ENCODE data around the gene ALK.

The ALK gene

GRCh38 chr2:29201979-29202378, 719.4 kb downstream of the ALK start:
- Histone ChIP-seq H3K4me1 (ENCODE audit: control insufficient read depth, insufficient read depth, low read length) (peaks cover 13% of the 10 kb centered on the region), H3K9ac (ENCODE audit: low read length) (no peak overlapping the region), H3K27me3 (ENCODE audit: control insufficient read depth, insufficient read depth, low read length) (peaks cover 10% of the 10 kb centered on the region; the same call in 1 of the 2 replicates), H3K27ac (ENCODE audit: low read depth, low read length) (no peak overlapping the region), H3K4me3 (ENCODE audit: low read depth, low read length) (no peak overlapping the region), H3K36me3 (ENCODE audit: control insufficient read depth, insufficient read depth, low read length) (no peaks in the 10 kb centered on the region), H3K9me3 (ENCODE audit: control insufficient read depth, insufficient read depth, low read depth, low read length) (no peaks in the 10 kb centered on the region)

- no peaks in the 10 kb centered on the region for H3K27me3 ChIP-seq (ENCODE audit: control insufficient read depth, insufficient read depth, low read length)
- no peak overlapping the region for H3K27ac ChIP-seq (ENCODE audit: low read depth, low read length)
- H3K9me3 ChIP-seq (ENCODE audit: control insufficient read depth, insufficient read depth, low read depth, low read length) = no peaks in the 10 kb centered on the region
- peaks cover 4% of the 10 kb centered on the region for H3K4me1 ChIP-seq (ENCODE audit: control insufficient read depth, insufficient read depth, low read length)
- no peak overlapping the region for H3K4me3 ChIP-seq (ENCODE audit: low read depth, low read length)
- no peaks in the 10 kb centered on the region for H3K36me3 ChIP-seq (ENCODE audit: control insufficient read depth, insufficient read depth, low read length)
- no peak overlapping the region for H3K9ac ChIP-seq (ENCODE audit: low read length)
Measured at GRCh38 chr2:29196792-29197788, 724.3 kb downstream of the ALK start.

- Histone ChIP-seq H3K4me1 (ENCODE audit: control insufficient read depth, insufficient read depth, low read length) (no peaks in the 10 kb centered on the region), H3K36me3 (ENCODE audit: control insufficient read depth, insufficient read depth, low read length) (no peaks in the 10 kb centered on the region), H3K27me3 (ENCODE audit: control insufficient read depth, insufficient read depth, low read length) (no peaks in the 10 kb centered on the region), H3K27ac (ENCODE audit: low read depth, low read length) (no peak overlapping the region), H3K9ac (ENCODE audit: low read length) (no peak overlapping the region), H3K4me3 (ENCODE audit: low read depth, low read length) (no peak overlapping the region), H3K9me3 (ENCODE audit: control insufficient read depth, insufficient read depth, low read depth, low read length) (no peaks in the 10 kb centered on the region)
Measured at GRCh38 chr2:29195796-29196195, 725.6 kb downstream of the ALK start.

- Histone ChIP-seq H3K4me3 (ENCODE audit: low read depth, low read length) (no peak overlapping the region), H3K4me1 (ENCODE audit: control insufficient read depth, insufficient read depth, low read length) (no peaks in the 10 kb centered on the region), H3K9me3 (ENCODE audit: control insufficient read depth, insufficient read depth, low read depth, low read length) (no peaks in the 10 kb centered on the region), H3K27ac (ENCODE audit: low read depth, low read length) (no peak overlapping the region), H3K36me3 (ENCODE audit: control insufficient read depth, insufficient read depth, low read length) (no peaks in the 10 kb centered on the region), H3K9ac (ENCODE audit: low read length) (no peak overlapping the region), H3K27me3 (ENCODE audit: control insufficient read depth, insufficient read depth, low read length) (no peaks in the 10 kb centered on the region)
Measured at GRCh38 chr2:29193681-29194080, 727.7 kb downstream of the ALK start.

- Histone ChIP-seq H3K9ac (ENCODE audit: low read length) (no peak overlapping the region), H3K9me3 (ENCODE audit: control insufficient read depth, insufficient read depth, low read depth, low read length) (no peaks in the 10 kb centered on the region), H3K36me3 (ENCODE audit: control insufficient read depth, insufficient read depth, low read length) (no peaks in the 10 kb centered on the region), H3K4me1 (ENCODE audit: control insufficient read depth, insufficient read depth, low read length) (no peaks in the 10 kb centered on the region), H3K27ac (ENCODE audit: low read depth, low read length) (no peak overlapping the region), H3K27me3 (ENCODE audit: control insufficient read depth, insufficient read depth, low read length) (no peaks in the 10 kb centered on the region), H3K4me3 (ENCODE audit: low read depth, low read length) (no peak overlapping the region)
Measured at GRCh38 chr2:29193111-29193510, 728.3 kb downstream of the ALK start.

- Histone ChIP-seq H3K9ac (ENCODE audit: low read length) (no peak overlapping the region), H3K36me3 (ENCODE audit: control insufficient read depth, insufficient read depth, low read length) (no peaks in the 10 kb centered on the region), H3K4me3 (ENCODE audit: low read depth, low read length) (no peak overlapping the region), H3K27ac (ENCODE audit: low read depth, low read length) (no peak overlapping the region), H3K4me1 (ENCODE audit: control insufficient read depth, insufficient read depth, low read length) (no peaks in the 10 kb centered on the region), H3K9me3 (ENCODE audit: control insufficient read depth, insufficient read depth, low read depth, low read length) (no peaks in the 10 kb centered on the region), H3K27me3 (ENCODE audit: control insufficient read depth, insufficient read depth, low read length) (no peaks in the 10 kb centered on the region)
Measured at GRCh38 chr2:29192526-29192925, 728.9 kb downstream of the ALK start.

- H3K9me3 ChIP-seq (ENCODE audit: control insufficient read depth, insufficient read depth, low read depth, low read length) = peaks cover 3% of the 10 kb centered on the region; the same call in 1 of the 2 replicates
- no peaks in the 10 kb centered on the region for H3K36me3 ChIP-seq (ENCODE audit: control insufficient read depth, insufficient read depth, low read length)
- H3K9ac ChIP-seq (ENCODE audit: low read length) = no peak overlapping the region
- no peak overlapping the region for H3K4me3 ChIP-seq (ENCODE audit: low read depth, low read length)
- no peak overlapping the region for H3K27ac ChIP-seq (ENCODE audit: low read depth, low read length)
- H3K4me1 ChIP-seq (ENCODE audit: control insufficient read depth, insufficient read depth, low read length) = no peaks in the 10 kb centered on the region
- H3K27me3 ChIP-seq (ENCODE audit: control insufficient read depth, insufficient read depth, low read length) = no peaks in the 10 kb centered on the region
Measured at GRCh38 chr2:29191817-29192216, 729.6 kb downstream of the ALK start.

- H3K4me1 ChIP-seq (ENCODE audit: control insufficient read depth, insufficient read depth, low read length) = no peaks in the 10 kb centered on the region
- H3K4me3 ChIP-seq (ENCODE audit: low read depth, low read length) = no peak overlapping the region
- no peak overlapping the region for H3K27ac ChIP-seq (ENCODE audit: low read depth, low read length)
- H3K9me3 ChIP-seq (ENCODE audit: control insufficient read depth, insufficient read depth, low read depth, low read length) = peaks cover 3% of the 10 kb centered on the region; the same call in 1 of the 2 replicates
- H3K27me3 ChIP-seq (ENCODE audit: control insufficient read depth, insufficient read depth, low read length) = no peaks in the 10 kb centered on the region
- H3K36me3 ChIP-seq (ENCODE audit: control insufficient read depth, insufficient read depth, low read length) = no peaks in the 10 kb centered on the region
- H3K9ac ChIP-seq (ENCODE audit: low read length) = no peak overlapping the region
Measured at GRCh38 chr2:29189052-29189451, 732.3 kb downstream of the ALK start.

GRCh38 chr2:29187926-29188325, 733.5 kb downstream of the ALK start:
- Histone ChIP-seq H3K36me3 (ENCODE audit: control insufficient read depth, insufficient read depth, low read length) (no peaks in the 10 kb centered on the region), H3K9me3 (ENCODE audit: control insufficient read depth, insufficient read depth, low read depth, low read length) (peaks cover 3% of the 10 kb centered on the region; the same call in 1 of the 2 replicates), H3K4me1 (ENCODE audit: control insufficient read depth, insufficient read depth, low read length) (no peaks in the 10 kb centered on the region), H3K4me3 (ENCODE audit: low read depth, low read length) (no peak overlapping the region), H3K27me3 (ENCODE audit: control insufficient read depth, insufficient read depth, low read length) (no peaks in the 10 kb centered on the region), H3K9ac (ENCODE audit: low read length) (no peak overlapping the region), H3K27ac (ENCODE audit: low read depth, low read length) (no peak overlapping the region)

GRCh38 chr2:29186817-29187216, 734.6 kb downstream of the ALK start:
- Histone ChIP-seq H3K27me3 (ENCODE audit: control insufficient read depth, insufficient read depth, low read length) (no peaks in the 10 kb centered on the region), H3K27ac (ENCODE audit: low read depth, low read length) (no peak overlapping the region), H3K4me1 (ENCODE audit: control insufficient read depth, insufficient read depth, low read length) (no peaks in the 10 kb centered on the region), H3K9me3 (ENCODE audit: control insufficient read depth, insufficient read depth, low read depth, low read length) (peaks cover 3% of the 10 kb centered on the region; the same call in 1 of the 2 replicates), H3K4me3 (ENCODE audit: low read depth, low read length) (no peak overlapping the region), H3K36me3 (ENCODE audit: control insufficient read depth, insufficient read depth, low read length) (no peaks in the 10 kb centered on the region), H3K9ac (ENCODE audit: low read length) (no peak overlapping the region)

GRCh38 chr2:29184531-29184930, 736.9 kb downstream of the ALK start:
- Histone ChIP-seq H3K9ac (ENCODE audit: low read length) (no peak overlapping the region), H3K4me1 (ENCODE audit: control insufficient read depth, insufficient read depth, low read length) (no peaks in the 10 kb centered on the region), H3K27me3 (ENCODE audit: control insufficient read depth, insufficient read depth, low read length) (no peaks in the 10 kb centered on the region), H3K27ac (ENCODE audit: low read depth, low read length) (no peak overlapping the region), H3K36me3 (ENCODE audit: control insufficient read depth, insufficient read depth, low read length) (no peaks in the 10 kb centered on the region), H3K4me3 (ENCODE audit: low read depth, low read length) (no peak overlapping the region), H3K9me3 (ENCODE audit: control insufficient read depth, insufficient read depth, low read depth, low read length) (peaks cover 3% of the 10 kb centered on the region; the same call in 1 of the 2 replicates)

Measured in HUES6 (cell line).